ENCODE measurements around the gene UVRAG. TPM values are rescaled to one million over a fixed set of nuclear protein-coding genes. Genes with fewer than 3 reads are reported as not detected.
"Not testable (repeated sequence)": the region's sequence is repeated elsewhere in the genome, so short reads cannot be mapped to it uniquely, and the experiment has no call there.

Gene UVRAG
- total RNA-seq, 4 donors from 2014 or later = 27.1 to 35.9 (median 31.0) TPM

DNA sequence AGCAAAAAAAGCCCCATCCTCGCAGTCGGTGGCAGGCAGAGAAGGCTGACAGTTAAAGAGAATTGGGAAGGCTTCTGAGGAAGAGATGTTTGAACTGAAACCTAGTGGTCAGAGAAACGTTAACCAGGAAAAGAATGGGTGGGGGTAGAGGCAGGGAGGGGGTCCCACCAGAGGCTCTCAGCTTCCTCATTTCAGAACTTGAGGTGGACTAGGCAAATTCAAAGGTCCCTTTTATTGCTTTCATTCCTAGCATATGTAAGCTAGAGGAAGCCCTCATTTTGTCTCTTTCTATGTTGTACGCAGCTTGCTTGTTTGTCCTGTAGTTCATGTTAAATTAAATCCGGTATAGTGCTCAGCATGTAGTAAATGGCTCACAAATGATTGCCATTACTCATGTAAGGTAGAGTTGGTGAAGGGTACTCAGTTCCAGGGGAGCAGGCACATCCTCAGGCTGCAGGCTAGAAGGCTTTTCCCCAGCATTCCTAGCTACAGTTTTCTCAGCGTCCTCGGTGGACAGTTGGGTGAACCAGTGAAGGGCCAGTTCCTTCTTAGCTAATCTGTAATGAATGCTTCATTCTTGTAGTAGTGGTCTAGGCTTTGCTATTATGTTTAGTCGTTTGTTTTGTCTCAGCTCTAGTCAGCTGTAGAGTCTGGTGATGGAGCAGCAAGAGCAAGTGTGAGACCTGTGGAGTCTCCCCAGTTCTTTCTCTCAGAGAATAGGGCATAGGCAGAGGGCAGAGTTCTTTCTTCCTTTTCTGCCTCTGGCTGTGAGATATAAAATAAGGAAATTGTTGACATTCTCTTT lies 58.6 kb downstream of the UVRAG start:
- WGBS, 2 donors = 50 to 69% methylated on average over 8 of the region's 8 CpGs
- H3K27ac ChIP-seq = no peak overlapping the region

DNA sequence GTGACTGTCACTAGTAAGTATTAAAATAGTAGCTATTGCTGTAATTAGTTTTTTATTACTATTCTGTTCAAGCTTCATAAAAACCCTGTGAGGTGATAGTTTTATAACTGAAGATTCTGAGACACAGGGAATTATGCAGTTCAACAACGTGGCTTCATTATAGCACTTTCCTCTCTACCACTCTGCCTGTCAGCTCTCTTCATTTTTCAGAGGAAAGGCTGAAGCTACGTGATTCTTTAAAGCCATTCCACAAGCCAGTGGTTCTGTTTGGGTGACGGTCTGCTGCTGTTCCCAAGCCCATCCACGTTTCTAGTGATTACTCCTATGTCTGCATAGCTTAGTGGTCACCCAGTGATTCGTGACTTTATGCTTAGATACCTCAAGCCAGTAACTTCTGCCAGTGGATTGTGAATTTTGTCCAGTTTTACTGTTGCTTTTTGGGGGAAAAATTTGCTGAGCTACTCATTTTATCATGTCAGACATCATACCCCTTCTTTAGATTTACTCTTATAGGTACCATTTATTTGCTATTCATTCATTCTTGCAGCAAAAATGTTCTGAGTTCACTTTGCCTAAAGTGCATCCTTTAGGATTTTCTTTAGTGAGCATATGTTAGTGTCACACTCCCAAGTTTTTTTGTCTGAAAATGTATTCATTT lies 59.8 kb downstream of the UVRAG start:
- TF ChIP-seq POLR2A (IDR thresholded peaks at IDR 0.05) = no peak
- TF ChIP-seq, protein P1, sequence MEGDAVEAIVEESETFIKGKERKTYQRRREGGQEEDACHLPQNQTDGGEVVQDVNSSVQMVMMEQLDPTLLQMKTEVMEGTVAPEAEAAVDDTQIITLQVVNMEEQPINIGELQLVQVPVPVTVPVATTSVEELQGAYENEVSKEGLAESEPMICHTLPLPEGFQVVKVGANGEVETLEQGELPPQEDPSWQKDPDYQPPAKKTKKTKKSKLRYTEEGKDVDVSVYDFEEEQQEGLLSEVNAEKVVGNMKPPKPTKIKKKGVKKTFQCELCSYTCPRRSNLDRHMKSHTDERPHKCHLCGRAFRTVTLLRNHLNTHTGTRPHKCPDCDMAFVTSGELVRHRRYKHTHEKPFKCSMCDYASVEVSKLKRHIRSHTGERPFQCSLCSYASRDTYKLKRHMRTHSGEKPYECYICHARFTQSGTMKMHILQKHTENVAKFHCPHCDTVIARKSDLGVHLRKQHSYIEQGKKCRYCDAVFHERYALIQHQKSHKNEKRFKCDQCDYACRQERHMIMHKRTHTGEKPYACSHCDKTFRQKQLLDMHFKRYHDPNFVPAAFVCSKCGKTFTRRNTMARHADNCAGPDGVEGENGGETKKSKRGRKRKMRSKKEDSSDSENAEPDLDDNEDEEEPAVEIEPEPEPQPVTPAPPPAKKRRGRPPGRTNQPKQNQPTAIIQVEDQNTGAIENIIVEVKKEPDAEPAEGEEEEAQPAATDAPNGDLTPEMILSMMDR (IDR thresholded peaks at IDR 0.05) = no peak
- Histone ChIP-seq H3K4me1 (peaks cover 0 to 10% of the 10 kb centered on the region in 2 donors), H3K27me3 (no peaks in the 10 kb centered on the region), H3K36me3 (no peaks in the 10 kb centered on the region), H3K4me3 (replicated peaks in 1 of 3) (no peak overlapping the region), H3K9me3 (no peaks in the 10 kb centered on the region), H3K27ac (no peak overlapping the region)
- intact Hi-C loops (cut with DNase I) = no loop called here
- WGBS, 2 donors = 87 to 90% methylated on average over 5 of the region's 5 CpGs
- DNase-seq = no peak

More for the DNA sequence above, 58.6 kb downstream of the UVRAG start:
- peak; percentile 7 to 16 for DNase-seq
- TF ChIP-seq, protein P1 (IDR thresholded peaks at IDR 0.05) = no peak
- no peak for TF ChIP-seq POLR2A (IDR thresholded peaks at IDR 0.05)
- Histone ChIP-seq H3K4me1 (peaks cover 0 to 10% of the 10 kb centered on the region in 2 donors), H3K4me3 (replicated peaks in 1 of 3) (no peak overlapping the region), H3K27me3 (no peaks in the 10 kb centered on the region), H3K9me3 (no peaks in the 10 kb centered on the region), H3K36me3 (no peaks in the 10 kb centered on the region)
- intact Hi-C loops (cut with DNase I) = no loop called here

DNA sequence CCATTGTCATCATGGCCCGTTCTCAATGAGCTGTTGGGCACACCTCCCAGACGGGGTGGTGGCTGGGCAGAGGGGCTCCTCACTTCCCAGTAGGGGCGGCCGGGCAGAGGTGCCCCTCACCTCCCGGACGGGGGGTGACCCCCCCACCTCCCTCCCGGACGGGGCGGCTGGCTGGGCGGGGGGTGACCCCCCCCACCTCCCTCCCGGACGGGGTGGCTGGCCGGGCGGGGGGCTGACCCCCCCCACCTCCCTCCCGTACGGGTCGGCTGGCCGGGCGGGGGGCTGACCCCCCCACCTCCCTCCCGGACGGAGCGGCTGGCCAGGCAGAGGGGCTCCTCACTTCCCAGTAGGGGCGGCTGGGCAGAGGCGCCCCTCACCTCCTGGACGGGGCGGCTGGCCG lies 62.3 kb downstream of the UVRAG start:
- DNase-seq; intact Hi-C loops (cut with DNase I): not testable (repeated sequence)
- 65 to 67% methylated on average over 2 to 3 of the region's 27 CpGs for WGBS, 2 donors

DNA sequence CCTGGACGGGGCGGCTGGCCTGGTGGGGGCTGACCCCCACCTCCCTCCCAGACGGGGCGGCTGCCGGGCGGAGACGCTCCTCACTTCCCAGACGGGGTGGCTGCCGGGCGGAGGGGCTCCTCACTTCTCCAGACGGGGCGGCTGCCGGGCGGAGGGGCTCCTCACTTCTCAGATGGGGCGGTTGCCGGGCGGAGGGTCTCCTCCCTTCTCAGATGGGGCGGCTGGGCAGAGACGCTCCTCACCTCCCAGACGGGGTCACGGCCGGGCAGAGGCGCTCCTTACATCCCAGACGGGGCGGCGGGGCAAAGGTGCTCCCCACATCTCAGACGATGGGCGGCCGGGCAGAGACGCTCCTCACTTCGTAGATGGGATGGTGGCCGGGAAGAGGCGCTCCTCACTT lies 62.9 kb downstream of the UVRAG start:
- H3K36me3 ChIP-seq; intact Hi-C loops (cut with DNase I); H3K27me3 ChIP-seq: not testable (repeated sequence)

More for the DNA sequence above, 62.3 kb downstream of the UVRAG start:
- not testable (repeated sequence) for H3K4me3 ChIP-seq (replicated peaks in 1 of 3); H3K9me3 ChIP-seq; H3K36me3 ChIP-seq; H3K4me1 ChIP-seq; H3K27me3 ChIP-seq; H3K27ac ChIP-seq

DNA sequence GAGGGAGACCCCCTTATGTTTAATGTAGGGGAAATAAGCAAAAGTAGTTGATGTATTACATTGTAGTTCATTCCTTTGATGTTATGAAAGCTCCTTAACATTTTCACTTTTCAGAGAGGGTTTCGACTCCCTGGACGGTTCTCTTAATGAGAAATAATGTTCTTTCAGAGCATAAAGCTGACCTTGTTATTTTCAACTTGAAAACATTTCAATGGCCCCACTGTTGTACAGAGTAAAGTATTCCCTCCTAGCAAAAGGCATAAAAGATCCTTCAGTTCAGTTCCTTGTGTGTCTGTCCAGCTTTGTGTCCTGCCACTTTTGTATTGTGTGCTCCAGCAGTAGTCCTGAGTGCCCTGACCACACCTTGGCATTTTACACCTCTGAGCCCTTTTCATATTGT lies 63.9 kb downstream of the UVRAG start:
- Histone ChIP-seq H3K27ac (no peak overlapping the region), H3K4me1 (peaks cover 0 to 10% of the 10 kb centered on the region in 2 donors), H3K27me3 (no peaks in the 10 kb centered on the region), H3K4me3 (replicated peaks in 1 of 3) (no peak overlapping the region), H3K36me3 (peaks cover 0 to 4% of the 10 kb centered on the region in 2 donors), H3K9me3 (no peaks in the 10 kb centered on the region)
- DNase-seq = no peak
- intact Hi-C loops (cut with DNase I) = no loop called here
- TF ChIP-seq POLR2A (IDR thresholded peaks at IDR 0.05) = no peak
- TF ChIP-seq, protein P1 (IDR thresholded peaks at IDR 0.05) = no peak
- 84 to 91% methylated on average over 2 of the region's 2 CpGs for WGBS, 2 donors

More for the DNA sequence above, 62.9 kb downstream of the UVRAG start:
- not testable (repeated sequence) for H3K9me3 ChIP-seq; DNase-seq; H3K4me3 ChIP-seq (replicated peaks in 1 of 3); H3K27ac ChIP-seq; H3K4me1 ChIP-seq
- WGBS, 2 donors = no CpG with 5 or more reads among the region's 33 CpGs

DNA sequence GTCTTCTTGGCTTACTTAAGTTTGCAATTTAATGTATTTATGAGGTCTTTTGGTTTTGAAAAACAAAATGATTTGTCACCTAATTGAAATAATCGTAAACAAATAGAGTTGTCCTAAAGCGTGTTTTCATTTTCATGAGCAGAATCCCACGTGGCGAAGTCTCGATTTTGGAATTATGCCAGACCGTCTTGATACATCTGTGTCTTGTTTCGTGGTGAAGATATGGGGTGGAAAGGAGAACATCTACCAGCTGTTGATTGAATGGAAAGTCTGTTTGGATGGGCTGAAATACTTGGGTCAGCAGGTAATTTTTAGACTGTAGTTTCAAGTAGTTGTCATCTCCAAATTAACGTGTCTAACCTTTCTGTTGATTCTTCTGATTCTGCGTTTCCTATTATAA lies 64.7 kb downstream of the UVRAG start:
- peaks cover 0 to 4% of the 10 kb centered on the region in 2 donors for H3K36me3 ChIP-seq
- H3K27ac ChIP-seq = no peak overlapping the region
- H3K4me1 ChIP-seq = peaks cover 0 to 10% of the 10 kb centered on the region in 2 donors
- DNase-seq = no peak
- no peaks in the 10 kb centered on the region for H3K9me3 ChIP-seq
- no peak overlapping the region for H3K4me3 ChIP-seq (replicated peaks in 1 of 3)
- intact Hi-C loops (cut with DNase I) = no loop called here
- H3K27me3 ChIP-seq = no peaks in the 10 kb centered on the region
- TF ChIP-seq, protein P1 (IDR thresholded peaks at IDR 0.05) = no peak
- no peak for TF ChIP-seq POLR2A (IDR thresholded peaks at IDR 0.05)
- 91 to 93% methylated on average over 9 of the region's 9 CpGs for WGBS, 2 donors

DNA sequence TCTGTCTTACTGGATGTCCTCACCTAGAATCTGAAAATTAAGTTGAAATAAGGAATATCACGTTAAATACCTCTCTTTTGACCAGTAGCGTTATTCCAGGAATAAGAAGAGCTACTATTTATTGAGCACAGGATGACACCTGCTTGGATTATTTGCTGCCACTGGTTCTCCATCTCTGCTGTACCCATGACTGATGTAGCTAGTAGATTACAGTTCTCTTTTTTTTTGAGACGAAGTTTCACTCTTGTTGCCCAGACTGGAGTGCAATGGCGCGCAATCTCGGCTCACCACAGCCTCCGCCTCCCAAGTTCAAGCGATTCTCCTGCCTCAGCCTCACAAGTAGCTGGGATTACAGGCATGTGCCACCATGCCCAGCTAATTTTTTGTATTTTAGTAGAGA lies 65.3 kb downstream of the UVRAG start:
- 93 to 97% methylated on average over 8 of the region's 8 CpGs for WGBS, 2 donors
- H3K4me1 ChIP-seq; intact Hi-C loops (cut with DNase I); H3K36me3 ChIP-seq; H3K27me3 ChIP-seq; H3K9me3 ChIP-seq; DNase-seq; H3K4me3 ChIP-seq (replicated peaks in 1 of 3); H3K27ac ChIP-seq: not testable (repeated sequence)
